ENCODE data around the gene INSYN2B.

DNA sequence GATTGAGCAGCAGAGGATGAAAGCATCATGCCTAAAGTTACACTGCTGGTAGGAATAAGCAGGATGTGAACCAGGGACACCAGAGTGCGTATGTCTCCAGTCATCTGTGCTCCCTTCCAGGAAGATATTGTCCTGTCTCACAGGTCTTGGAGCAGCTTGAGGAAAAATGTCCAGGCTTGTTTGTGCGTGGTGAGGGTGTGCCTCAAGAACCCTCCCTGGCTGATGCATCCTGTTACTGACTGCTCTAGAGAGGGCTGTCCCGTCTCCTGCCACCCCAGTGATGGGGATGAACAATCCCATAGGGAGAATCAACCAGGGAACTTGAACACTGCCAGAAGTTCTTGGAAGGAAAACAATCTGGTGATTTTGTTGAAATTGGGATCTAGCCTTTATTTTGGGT is 132.0 kb downstream of the INSYN2B start:
- TF ChIP-seq, protein P1, sequence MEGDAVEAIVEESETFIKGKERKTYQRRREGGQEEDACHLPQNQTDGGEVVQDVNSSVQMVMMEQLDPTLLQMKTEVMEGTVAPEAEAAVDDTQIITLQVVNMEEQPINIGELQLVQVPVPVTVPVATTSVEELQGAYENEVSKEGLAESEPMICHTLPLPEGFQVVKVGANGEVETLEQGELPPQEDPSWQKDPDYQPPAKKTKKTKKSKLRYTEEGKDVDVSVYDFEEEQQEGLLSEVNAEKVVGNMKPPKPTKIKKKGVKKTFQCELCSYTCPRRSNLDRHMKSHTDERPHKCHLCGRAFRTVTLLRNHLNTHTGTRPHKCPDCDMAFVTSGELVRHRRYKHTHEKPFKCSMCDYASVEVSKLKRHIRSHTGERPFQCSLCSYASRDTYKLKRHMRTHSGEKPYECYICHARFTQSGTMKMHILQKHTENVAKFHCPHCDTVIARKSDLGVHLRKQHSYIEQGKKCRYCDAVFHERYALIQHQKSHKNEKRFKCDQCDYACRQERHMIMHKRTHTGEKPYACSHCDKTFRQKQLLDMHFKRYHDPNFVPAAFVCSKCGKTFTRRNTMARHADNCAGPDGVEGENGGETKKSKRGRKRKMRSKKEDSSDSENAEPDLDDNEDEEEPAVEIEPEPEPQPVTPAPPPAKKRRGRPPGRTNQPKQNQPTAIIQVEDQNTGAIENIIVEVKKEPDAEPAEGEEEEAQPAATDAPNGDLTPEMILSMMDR (IDR thresholded peaks at IDR 0.05; ENCODE audit: low read length): no peak
- TF ChIP-seq EZH2phosphoT487 (IDR thresholded peaks at IDR 0.05; ENCODE audit: low read length) (no peak), EZH2 (optimal IDR thresholded peaks at IDR 0.05; ENCODE audit: low read depth, low read length) (no peak)
